Liver (tissue), 9 donors: ENCODE results near the gene RABL6. TPM values are rescaled to one million over a fixed set of nuclear protein-coding genes. Genes with fewer than 3 reads are reported as not detected.

Experiments used
- DNase-seq: peaks from one replicate; pipeline ENCODE4 v3.0.0-alpha.2; 2017; ENCODE audit warnings: low spot score
- H3K27ac ChIP-seq, 2 donors: one replicate each; pipeline ENCODE4 v1.7.0; 2013; ENCODE audit warnings: inconsistent platforms in 2 of 2, low read length in 2 of 2, control low read depth in 1 of 2, low read depth in 1 of 2, mild to moderate bottlenecking in 1 of 2
- H3K27me3 ChIP-seq, 4 donors: one replicate each; pipeline versions ENCODE4 v1.6.1 to v1.7.0; 2013; ENCODE audit warnings: low read length in 3 of 4, inconsistent platforms in 1 of 4, mild to moderate bottlenecking in 1 of 4, moderate library complexity in 1 of 4; ENCODE audit not compliant: control insufficient read depth in 4 of 4, insufficient read depth in 4 of 4
- H3K36me3 ChIP-seq, 4 donors: one replicate each; pipeline versions ENCODE4 v1.6.1 to v1.7.0; 2013; ENCODE audit warnings: low read length in 3 of 4, mild to moderate bottlenecking in 3 of 4, low read depth in 1 of 4, moderate library complexity in 1 of 4; ENCODE audit not compliant: control insufficient read depth in 4 of 4, insufficient read depth in 3 of 4
- H3K4me1 ChIP-seq, 4 donors: one replicate each; pipeline versions ENCODE4 v1.6.1 to v1.7.0; 2013; ENCODE audit warnings: low read length in 3 of 4, mild to moderate bottlenecking in 3 of 4, moderate library complexity in 1 of 4; ENCODE audit not compliant: control insufficient read depth in 4 of 4, insufficient read depth in 4 of 4
- H3K4me3 ChIP-seq, 3 donors: one replicate each; pipeline versions ENCODE4 v1.6.1 to v1.7.0; 2013; ENCODE audit warnings: low read length in 3 of 3, control low read depth in 1 of 3, low read depth in 1 of 3, mild to moderate bottlenecking in 1 of 3
- H3K9ac ChIP-seq, 2 donors: one replicate each; pipeline ENCODE4 v1.7.0; 2013; ENCODE audit warnings: low read length in 2 of 2, mild to moderate bottlenecking in 2 of 2, moderate library complexity in 2 of 2, control low read depth in 1 of 2, low read depth in 1 of 2
- H3K9me3 ChIP-seq, 4 donors: one replicate each; pipeline versions ENCODE4 v1.6.1 to v1.7.0; 2013; ENCODE audit warnings: low read length in 3 of 4; ENCODE audit not compliant: control insufficient read depth in 4 of 4
- EGR1 ChIP-seq, 2 donors: IDR thresholded peaks; 2 replicates each; pipeline ENCODE4 v1.6.1; 2016 to 2018; ENCODE audit warnings: antibody characterized with exemption in 2 of 2, low read depth in 2 of 2
- FOXA1 ChIP-seq: IDR thresholded peaks from 2 replicates; pipeline ENCODE4 v1.6.1; 2016; ENCODE audit warnings: antibody characterized with exemption
- FOXA2 ChIP-seq: IDR thresholded peaks from 2 replicates; pipeline ENCODE4 v1.6.1; 2016; ENCODE audit warnings: antibody characterized with exemption
- HNF4A ChIP-seq, 2 donors: conservative IDR thresholded peaks; 2 replicates each; pipeline ENCODE4 v1.6.1; 2016; ENCODE audit warnings: antibody characterized with exemption in 2 of 2, mild to moderate bottlenecking in 2 of 2
- HNF4G ChIP-seq: IDR thresholded peaks from 2 replicates; pipeline ENCODE4 v1.6.1; 2016; ENCODE audit warnings: antibody characterized with exemption
- JUND ChIP-seq, 2 donors: IDR thresholded peaks; 2 replicates each; pipeline ENCODE4 v1.6.1; 2016; ENCODE audit warnings: antibody characterized with exemption in 2 of 2
- NR2F2 ChIP-seq: IDR thresholded peaks from 2 replicates; pipeline ENCODE4 v1.6.1; 2016; ENCODE audit warnings: antibody characterized with exemption
- RXRA ChIP-seq, 2 donors: IDR thresholded peaks; 2 replicates each; pipeline ENCODE4 v1.6.1; 2017 to 2018; ENCODE audit warnings: antibody characterized with exemption in 2 of 2, mild to moderate bottlenecking in 1 of 2
- SP1 ChIP-seq: IDR thresholded peaks from 2 replicates; pipeline ENCODE4 v1.6.1; 2018; ENCODE audit warnings: antibody characterized with exemption, mild to moderate bottlenecking
- TAF1 ChIP-seq: conservative IDR thresholded peaks from 2 replicates; pipeline ENCODE4 v1.6.1; 2016; ENCODE audit warnings: antibody characterized with exemption, mild to moderate bottlenecking
- YY1 ChIP-seq: IDR thresholded peaks from 2 replicates; pipeline ENCODE4 v1.6.1; 2016; ENCODE audit warnings: antibody characterized with exemption, mild to moderate bottlenecking
- WGBS: extraction: QIAGEN DNeasy Blood & Tissue Kit; methylation state at CpG from one replicate; pipeline ENCODE4 v1.1.7; 2013; 5-methylcytosine and 5-hydroxymethylcytosine counted together
- polyA plus RNA-seq, 2 donors: library from polyadenylated mRNA; stranded (reverse) in 1 of 2; unstranded in 1 of 2; fragments of 200-250 nt in 1 of 2; fragments of >200 nt in 1 of 2; fragmentation: Nextera tagmentation in 1 of 2; extraction: Ambion mirVana in 1 of 2; gene quantifications; one replicate each; pipeline versions ENCODE4 v1.2.1 to v1.2.3, GENCODE V29; 2013 to 2015
- total RNA-seq, 2 donors: library from RNA; depleted of rRNA; stranded (reverse); fragments of >200 nt; gene quantifications; one replicate each; pipeline ENCODE4 v1.2.3, GENCODE V29; 2014
- TF ChIP-seq, protein P1 (sequence below): fragments of 150-350 bp; IDR thresholded peaks from 2 replicates; pipeline ENCODE4 v1.5.1; 2017; ENCODE audit warnings: improper control_type of control experiment, low read depth, low read length; ENCODE audit not compliant: missing input control
- TF ChIP-seq, protein P2 (sequence below): IDR thresholded peaks from 2 replicates; pipeline ENCODE4 v1.6.1; 2016; ENCODE audit warnings: antibody characterized with exemption
- TF ChIP-seq, protein P3 (sequence below): IDR thresholded peaks from 2 replicates; pipeline ENCODE4 v1.6.1; 2016; ENCODE audit warnings: antibody characterized with exemption
- TF ChIP-seq, protein P4 (sequence below): IDR thresholded peaks from 2 replicates; pipeline ENCODE4 v1.6.1; 2016; ENCODE audit warnings: antibody characterized with exemption
- donor health status: healthy.
- donor health status: healthy.
- donor health status: healthy.
- donor health status: healthy.
- donor health status: healthy.

The RABL6 gene, protein sequence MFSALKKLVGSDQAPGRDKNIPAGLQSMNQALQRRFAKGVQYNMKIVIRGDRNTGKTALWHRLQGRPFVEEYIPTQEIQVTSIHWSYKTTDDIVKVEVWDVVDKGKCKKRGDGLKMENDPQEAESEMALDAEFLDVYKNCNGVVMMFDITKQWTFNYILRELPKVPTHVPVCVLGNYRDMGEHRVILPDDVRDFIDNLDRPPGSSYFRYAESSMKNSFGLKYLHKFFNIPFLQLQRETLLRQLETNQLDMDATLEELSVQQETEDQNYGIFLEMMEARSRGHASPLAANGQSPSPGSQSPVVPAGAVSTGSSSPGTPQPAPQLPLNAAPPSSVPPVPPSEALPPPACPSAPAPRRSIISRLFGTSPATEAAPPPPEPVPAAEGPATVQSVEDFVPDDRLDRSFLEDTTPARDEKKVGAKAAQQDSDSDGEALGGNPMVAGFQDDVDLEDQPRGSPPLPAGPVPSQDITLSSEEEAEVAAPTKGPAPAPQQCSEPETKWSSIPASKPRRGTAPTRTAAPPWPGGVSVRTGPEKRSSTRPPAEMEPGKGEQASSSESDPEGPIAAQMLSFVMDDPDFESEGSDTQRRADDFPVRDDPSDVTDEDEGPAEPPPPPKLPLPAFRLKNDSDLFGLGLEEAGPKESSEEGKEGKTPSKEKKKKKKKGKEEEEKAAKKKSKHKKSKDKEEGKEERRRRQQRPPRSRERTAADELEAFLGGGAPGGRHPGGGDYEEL
- 10 to 100 TPM; 12.6 to 32.6 TPM for total RNA-seq
- 1 to 10 TPM; 3.6 to 8.7 TPM for polyA plus RNA-seq

DNA sequence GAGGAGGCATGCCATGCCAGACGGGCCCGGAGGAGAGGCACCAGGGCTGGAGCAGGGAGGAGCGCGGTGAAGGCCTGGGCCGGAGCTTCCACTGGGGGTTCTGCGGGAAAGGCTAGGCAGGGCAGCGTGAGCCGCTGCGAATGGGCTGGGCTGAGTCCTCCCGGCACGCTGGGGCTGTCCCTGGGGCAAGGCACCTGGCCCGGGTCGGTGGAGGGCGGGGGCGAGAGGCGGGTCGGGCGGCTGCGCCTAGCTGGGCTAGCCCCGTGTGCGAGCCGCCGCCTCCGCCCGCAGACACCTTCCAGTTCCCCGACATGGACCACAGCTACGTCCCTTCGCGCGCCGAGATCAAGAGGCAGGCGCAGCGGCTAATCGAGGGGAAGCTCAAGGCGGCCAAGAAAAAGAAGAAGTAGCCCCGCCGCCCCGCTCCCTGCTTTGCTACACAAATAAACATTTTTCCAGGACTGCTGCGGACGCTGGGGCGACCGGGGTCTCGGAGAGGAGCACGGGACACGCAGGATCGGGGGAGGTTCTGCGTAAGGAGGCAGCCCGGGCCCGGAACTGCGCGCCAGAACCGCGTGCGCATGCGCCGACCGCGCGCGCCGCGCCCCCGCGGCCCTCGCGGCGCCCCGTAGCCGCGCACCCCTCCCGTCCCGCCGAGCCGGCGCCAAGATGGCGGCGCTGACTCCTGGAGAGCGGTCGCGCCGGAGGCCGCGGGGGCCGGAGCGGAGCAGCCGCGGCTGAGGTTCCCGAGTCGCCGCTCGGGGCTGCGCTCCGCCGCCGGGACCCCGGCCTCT, at the start of gene RABL6:
RABL6 (plus strand) TSS at position 668 of the 794 bp plus-strand sequence. CDS start 249 bp downstream, outside the sequence.
- WGBS = under 1% methylated on average over 96 of the region's 96 CpGs

DNA sequence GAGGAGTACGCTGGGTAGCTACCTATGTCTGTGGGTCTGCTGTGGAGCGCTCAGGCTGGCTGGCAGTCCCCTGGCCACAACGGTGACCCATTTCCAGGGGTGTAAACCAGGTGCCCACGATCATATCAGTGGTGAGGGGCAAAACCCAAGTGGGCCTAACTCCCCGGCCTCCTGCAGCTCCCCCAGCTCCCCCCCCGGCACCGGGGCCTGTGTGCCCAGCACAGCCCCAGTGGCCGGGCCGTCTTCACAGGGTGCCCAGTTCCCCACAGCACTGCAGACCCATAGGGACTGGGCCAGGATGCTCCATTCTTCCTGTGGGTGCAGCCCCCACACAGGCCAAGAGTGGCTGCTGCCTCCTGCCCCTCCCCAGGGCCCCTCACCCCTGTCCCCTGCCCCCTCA, 48.7 kb upstream of the RABL6 start:
- no peaks in the 10 kb centered on the region for H3K27me3 ChIP-seq
- H3K4me1 ChIP-seq = no peaks in the 10 kb centered on the region
- H3K27ac ChIP-seq = no peak overlapping the region
- DNase-seq = no peak
- no peak for TF ChIP-seq NR2F2
- WGBS = 85% methylated on average over 9 of the region's 9 CpGs
- no peak overlapping the region for H3K4me3 ChIP-seq
- no peaks in the 10 kb centered on the region for H3K9me3 ChIP-seq
- H3K9ac ChIP-seq = no peak overlapping the region
- no peaks in the 10 kb centered on the region for H3K36me3 ChIP-seq

More for the DNA sequence above, at the start of gene RABL6:
- peaks cover 0 to 2% (median 0%) of the 10 kb centered on the region in 4 donors for H3K36me3 ChIP-seq
- no peaks in the 10 kb centered on the region for H3K27me3 ChIP-seq
- DNase-seq = peak; percentile 84
- H3K9ac ChIP-seq = peak within 1 kb of the TSS; percentile 78 to 80
- no peaks in the 10 kb centered on the region for H3K9me3 ChIP-seq
- peak within 1 kb of the TSS; percentile 85 to 94 for H3K27ac ChIP-seq
- no peak for TF ChIP-seq SP1
- TF ChIP-seq, protein P1, sequence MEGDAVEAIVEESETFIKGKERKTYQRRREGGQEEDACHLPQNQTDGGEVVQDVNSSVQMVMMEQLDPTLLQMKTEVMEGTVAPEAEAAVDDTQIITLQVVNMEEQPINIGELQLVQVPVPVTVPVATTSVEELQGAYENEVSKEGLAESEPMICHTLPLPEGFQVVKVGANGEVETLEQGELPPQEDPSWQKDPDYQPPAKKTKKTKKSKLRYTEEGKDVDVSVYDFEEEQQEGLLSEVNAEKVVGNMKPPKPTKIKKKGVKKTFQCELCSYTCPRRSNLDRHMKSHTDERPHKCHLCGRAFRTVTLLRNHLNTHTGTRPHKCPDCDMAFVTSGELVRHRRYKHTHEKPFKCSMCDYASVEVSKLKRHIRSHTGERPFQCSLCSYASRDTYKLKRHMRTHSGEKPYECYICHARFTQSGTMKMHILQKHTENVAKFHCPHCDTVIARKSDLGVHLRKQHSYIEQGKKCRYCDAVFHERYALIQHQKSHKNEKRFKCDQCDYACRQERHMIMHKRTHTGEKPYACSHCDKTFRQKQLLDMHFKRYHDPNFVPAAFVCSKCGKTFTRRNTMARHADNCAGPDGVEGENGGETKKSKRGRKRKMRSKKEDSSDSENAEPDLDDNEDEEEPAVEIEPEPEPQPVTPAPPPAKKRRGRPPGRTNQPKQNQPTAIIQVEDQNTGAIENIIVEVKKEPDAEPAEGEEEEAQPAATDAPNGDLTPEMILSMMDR = peak; percentile 6
- TF ChIP-seq YY1 = peak; percentile 65
- no peak for TF ChIP-seq HNF4A (conservative IDR thresholded peaks at IDR 0.05)
- TF ChIP-seq, protein P2, sequence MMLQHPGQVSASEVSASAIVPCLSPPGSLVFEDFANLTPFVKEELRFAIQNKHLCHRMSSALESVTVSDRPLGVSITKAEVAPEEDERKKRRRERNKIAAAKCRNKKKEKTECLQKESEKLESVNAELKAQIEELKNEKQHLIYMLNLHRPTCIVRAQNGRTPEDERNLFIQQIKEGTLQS = no peak
- peaks cover 3 to 29% (median 25%) of the 10 kb centered on the region in 4 donors for H3K4me1 ChIP-seq
- H3K4me3 ChIP-seq = peak within 1 kb of the TSS; percentile 72 to 92 (median 74)

DNA sequence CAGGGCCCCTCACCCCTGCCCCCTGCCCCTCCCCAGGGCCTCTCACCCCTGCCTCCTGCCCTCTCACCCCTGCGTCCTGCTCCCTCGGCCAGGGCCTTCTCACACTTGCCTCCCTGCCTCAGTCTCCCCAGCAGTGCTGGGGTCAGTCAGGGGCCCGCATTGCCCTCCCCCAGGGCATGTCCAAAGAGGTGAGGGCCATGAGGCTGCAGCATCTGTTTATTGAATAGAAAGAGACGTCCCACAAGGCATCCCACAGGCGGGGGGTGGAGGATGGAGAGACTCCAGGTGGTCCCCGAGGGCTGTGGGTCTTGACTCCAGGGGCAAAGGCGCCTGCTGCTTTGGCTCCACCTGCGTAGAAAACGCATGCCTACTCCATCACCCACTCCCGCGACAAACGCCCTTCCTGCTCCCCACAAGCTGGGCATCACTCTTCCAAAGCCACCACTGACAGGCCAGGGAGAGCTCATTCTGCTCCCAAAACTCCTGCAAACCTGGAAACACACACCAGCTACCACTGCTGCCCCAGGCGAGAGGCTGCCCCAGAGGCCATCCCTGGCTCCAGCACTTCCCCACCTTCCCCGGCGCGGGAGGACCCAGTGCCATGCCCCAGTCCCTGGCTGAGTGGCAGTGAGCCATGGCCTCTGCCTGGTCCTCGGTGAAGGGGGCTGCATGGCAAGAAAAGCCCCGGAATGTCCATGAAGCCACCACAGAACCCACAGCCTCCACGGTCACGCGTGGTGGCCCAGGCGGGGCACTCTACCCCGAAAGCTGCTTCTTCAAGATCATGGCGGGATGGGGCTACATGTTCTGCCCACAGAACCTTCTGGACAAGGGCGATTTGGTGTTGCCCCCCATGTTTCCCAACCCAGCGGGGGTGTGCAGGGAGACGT, 48.1 kb upstream of the RABL6 start:
- H3K4me1 ChIP-seq = no peaks in the 10 kb centered on the region
- H3K27ac ChIP-seq = no peak overlapping the region
- H3K36me3 ChIP-seq = no peaks in the 10 kb centered on the region
- H3K4me3 ChIP-seq = no peak overlapping the region
- H3K27me3 ChIP-seq = no peaks in the 10 kb centered on the region
- no peak for DNase-seq
- H3K9ac ChIP-seq = no peak overlapping the region
- no peaks in the 10 kb centered on the region for H3K9me3 ChIP-seq
- 91% methylated on average over 27 of the region's 27 CpGs for WGBS
- TF ChIP-seq FOXA1 = no peak
- no peak for TF ChIP-seq YY1
- TF ChIP-seq EGR1 (IDR thresholded peaks at IDR 0.05; ENCODE audit: low read depth in 2 of 2) = no peak
- no peak for TF ChIP-seq NR2F2
- no peak for TF ChIP-seq FOXA2
- no peak for TF ChIP-seq HNF4A (conservative IDR thresholded peaks at IDR 0.05)
- TF ChIP-seq, protein P1 = no peak
- TF ChIP-seq TAF1 = no peak
- TF ChIP-seq JUND (IDR thresholded peaks at IDR 0.05) = no peak
- TF ChIP-seq, protein P2 = no peak
- TF ChIP-seq, protein P3, sequence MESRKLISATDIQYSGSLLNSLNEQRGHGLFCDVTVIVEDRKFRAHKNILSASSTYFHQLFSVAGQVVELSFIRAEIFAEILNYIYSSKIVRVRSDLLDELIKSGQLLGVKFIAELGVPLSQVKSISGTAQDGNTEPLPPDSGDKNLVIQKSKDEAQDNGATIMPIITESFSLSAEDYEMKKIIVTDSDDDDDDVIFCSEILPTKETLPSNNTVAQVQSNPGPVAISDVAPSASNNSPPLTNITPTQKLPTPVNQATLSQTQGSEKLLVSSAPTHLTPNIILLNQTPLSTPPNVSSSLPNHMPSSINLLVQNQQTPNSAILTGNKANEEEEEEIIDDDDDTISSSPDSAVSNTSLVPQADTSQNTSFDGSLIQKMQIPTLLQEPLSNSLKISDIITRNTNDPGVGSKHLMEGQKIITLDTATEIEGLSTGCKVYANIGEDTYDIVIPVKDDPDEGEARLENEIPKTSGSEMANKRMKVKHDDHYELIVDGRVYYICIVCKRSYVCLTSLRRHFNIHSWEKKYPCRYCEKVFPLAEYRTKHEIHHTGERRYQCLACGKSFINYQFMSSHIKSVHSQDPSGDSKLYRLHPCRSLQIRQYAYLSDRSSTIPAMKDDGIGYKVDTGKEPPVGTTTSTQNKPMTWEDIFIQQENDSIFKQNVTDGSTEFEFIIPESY = no peak
- no peak for TF ChIP-seq SP1
- TF ChIP-seq, protein P4, sequence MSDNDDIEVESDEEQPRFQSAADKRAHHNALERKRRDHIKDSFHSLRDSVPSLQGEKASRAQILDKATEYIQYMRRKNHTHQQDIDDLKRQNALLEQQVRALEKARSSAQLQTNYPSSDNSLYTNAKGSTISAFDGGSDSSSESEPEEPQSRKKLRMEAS = no peak
- TF ChIP-seq HNF4G = no peak
- no peak for TF ChIP-seq RXRA (IDR thresholded peaks at IDR 0.05)
